HG02642 (cell line): ENCODE data around the gene MTM1.
A peak's percentile ranks its signal among the peaks of the same experiment; 100 is the strongest.

Experiments used
- ATAC-seq: cut with Tn5 transposase; IDR thresholded peaks from one replicate; pipeline ENCODE4 v1.9.1; 2021; ENCODE audit warnings: mild to moderate bottlenecking; ENCODE audit not compliant: unreplicated experiment, poor library complexity

Gene MTM1

GRCh38 chrX:150599226-150599625, 30.8 kb downstream of the MTM1 start:
- no peak for ATAC-seq

DNA sequence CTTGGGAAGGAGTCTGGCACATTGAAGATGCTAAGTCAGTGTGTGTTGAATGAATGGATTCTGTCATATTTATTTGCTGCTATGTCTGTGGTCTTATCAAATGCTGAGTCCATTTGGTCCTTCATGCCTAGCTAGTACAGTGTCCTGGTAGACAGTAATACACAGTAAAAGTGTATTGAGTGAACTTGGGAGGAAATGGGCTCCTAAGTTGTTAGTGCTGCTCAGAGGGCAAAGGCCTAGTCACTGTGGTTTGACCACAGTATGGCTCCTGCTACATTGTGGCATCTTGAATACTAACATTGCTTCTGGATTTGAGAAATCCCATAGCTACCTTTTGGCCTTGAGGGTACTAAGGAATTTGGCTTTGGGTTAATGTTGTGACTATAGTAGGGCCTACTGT, 33.9 kb downstream of the MTM1 start:
- ATAC-seq: no peak

GRCh38 chrX:150602743-150603142, 34.3 kb downstream of the MTM1 start:
- ATAC-seq: no peak

DNA sequence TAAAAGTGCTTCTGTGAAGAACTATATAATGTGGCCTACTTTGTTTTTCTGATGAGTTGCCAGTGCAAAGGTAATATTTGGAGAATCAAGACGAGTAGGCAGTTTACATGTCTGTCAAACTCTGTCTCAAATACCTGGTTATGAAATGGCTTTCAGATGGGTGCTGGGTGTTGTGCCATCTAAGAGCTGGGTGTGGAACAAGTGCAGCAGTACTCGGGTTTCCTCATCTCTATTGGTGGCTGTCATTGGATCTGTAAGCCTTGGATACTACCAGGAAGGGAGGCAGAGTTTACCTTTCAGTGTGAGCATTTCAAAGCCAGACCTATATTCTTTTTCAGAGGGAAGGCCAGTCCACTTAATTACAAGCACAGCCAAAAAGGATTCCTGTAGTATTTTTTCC, 37.2 kb downstream of the MTM1 start:
- no peak for ATAC-seq

DNA sequence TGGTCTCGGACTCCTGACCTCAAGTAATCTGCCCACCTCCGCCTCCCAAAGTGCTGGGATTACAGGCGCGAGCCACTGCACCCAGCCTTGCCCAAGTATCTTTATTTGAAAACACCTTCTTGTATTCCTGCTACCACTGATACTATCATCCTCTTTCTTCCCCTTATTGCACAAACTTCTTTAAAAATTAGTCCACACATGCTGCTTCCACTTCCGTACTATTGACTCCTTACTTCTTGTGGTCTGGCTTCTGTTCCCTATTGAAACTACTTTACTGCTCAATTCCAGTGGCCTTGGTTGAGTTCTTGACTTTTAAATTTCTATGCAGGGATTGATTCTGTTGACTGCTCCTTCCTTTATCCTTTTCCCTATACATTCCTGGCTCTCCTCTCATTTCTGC, 38.8 kb downstream of the MTM1 start:
- no peak for ATAC-seq

- no peak for ATAC-seq
Observed at GRCh38 chrX:150610043-150610442, 41.6 kb downstream of the MTM1 start.

- no peak for ATAC-seq
Observed at GRCh38 chrX:150610446-150610845, 42.0 kb downstream of the MTM1 start.

DNA sequence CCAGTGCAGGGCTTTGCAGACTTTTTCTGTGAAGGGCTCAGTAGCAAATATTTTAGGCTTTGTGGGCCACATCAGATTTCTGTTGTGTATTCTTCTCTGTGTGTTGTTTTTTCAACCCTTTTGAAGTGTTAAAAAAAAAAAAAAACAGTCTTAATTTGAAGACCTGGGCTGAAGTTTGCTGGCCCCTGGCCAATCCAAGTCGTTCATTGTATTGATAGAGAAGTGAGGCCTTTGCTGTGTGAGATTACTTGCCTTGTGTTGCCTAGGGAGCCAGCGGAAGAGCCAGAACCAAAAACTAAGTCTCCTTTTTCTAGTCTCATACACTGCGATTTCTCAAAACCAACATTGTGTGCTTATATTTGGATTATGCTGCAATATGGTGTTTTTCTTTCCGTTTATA, 46.9 kb downstream of the MTM1 start:
- no peak for ATAC-seq

DNA sequence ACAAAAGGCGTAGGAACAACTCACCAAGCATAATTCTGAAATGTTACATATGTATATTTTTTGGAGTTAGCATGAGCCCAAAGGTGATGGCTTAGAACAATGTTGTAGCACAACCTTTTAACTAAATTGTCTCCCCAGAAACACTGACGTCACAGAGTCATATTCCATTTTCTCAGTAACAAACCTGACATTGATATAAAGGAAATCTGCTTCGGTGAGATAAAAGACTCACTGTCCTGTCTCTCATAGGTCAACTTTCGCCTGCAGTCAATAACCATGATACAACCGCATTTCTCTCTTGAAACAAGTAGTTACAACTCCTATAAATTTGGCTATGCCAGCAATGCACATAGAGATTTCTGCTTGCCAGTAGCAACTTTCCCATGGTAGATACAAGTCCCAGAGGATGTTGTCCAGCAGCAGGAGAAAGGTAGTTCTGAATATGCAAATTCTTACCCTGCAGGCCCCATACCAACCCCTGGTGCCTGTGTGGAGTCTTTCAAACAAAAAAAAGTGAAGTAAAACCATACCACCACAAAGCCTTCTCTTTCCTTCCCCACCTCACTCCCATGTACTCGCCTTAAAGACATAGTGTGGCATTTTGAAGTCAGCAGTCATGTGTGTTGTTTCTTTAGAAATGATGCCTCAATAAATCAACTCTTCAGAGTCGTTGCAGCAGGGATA, 47.9 kb downstream of the MTM1 start:
- ATAC-seq: no peak

DNA sequence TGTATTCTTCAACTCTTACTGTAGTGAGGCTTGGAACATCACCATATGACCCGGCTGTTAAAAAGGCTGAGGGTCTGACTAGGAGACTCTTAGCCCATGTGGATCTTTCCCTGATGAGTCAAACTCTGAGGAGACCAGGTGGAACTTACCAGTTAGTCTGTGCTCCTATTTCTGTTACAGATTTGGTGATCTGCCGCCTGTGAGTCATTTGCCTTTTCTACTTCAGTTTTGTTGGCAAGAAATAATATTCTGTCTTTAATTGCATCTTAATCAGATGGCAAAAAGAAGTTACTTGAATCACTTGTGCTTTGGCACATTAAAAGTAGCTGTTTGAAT, 48.4 kb downstream of the MTM1 start:
- ATAC-seq: no peak

DNA sequence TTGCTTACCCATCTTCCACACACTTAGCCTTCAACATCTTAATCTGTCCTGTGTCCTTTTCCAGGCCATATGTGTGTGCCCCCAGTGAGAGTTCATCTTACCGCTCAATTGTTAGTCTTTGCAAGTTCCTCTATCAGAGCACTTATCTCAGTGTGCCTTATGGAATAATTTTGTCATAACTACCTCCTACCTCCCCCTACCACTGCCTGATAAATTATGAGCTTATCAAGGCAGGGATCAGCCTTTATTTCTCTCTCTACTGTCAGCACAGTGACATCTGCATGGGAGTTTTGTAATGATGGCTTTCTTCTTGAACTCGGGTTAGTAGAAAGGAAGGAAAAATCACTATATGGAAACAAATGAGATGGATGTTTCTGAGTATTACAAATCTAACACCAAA, 53.2 kb downstream of the MTM1 start:
- ATAC-seq: no peak

- no peak for ATAC-seq
Observed at GRCh38 chrX:150623583-150623982, 55.2 kb downstream of the MTM1 start.

DNA sequence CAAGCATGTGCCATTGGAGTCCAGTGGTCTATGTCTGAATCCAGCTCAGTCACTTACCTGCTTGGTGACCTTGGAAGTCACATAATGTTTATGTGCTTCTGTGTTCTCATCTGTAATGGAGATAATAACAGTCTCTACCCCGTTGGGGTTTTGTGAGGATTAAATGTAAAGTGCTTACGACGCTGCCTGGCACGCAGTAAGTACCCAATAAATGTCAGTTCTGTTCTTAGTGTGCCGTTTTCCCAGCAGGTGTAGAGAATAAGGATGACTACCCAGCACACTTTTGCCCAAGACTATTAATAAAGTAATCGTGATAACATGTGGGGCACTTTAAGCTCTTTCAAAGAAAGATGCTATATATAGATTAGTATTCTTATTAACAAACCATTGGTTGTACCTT, 56.7 kb downstream of the MTM1 start:
- ATAC-seq: no peak

GRCh38 chrX:150625875-150626274, 57.5 kb downstream of the MTM1 start:
- no peak for ATAC-seq

GRCh38 chrX:150627957-150628356, 59.5 kb downstream of the MTM1 start:
- ATAC-seq: peak; percentile 69

GRCh38 chrX:150635952-150636351, 67.5 kb downstream of the MTM1 start:
- peak; percentile 71 for ATAC-seq

DNA sequence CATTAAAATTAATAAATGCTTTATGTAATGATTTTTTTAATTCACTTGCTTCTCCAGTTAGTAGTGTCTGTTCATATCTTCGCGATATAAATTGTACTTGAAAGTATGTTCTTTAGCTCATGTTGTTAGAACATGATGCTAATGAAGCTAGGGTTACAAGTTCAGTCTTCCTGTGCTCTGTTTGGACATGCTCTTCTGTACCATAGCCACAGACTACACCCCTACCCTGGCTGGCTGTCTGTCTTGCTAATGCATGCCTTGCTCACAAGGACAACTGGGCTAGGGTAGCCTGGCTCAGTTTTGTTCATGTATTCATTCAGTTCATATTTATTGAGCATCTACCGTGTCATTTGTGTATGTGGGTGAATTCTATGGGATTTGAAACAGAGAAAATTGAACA, 74.0 kb downstream of the MTM1 start:
- ATAC-seq: no peak

GRCh38 chrX:150643271-150643670, 74.8 kb downstream of the MTM1 start:
- no peak for ATAC-seq

DNA sequence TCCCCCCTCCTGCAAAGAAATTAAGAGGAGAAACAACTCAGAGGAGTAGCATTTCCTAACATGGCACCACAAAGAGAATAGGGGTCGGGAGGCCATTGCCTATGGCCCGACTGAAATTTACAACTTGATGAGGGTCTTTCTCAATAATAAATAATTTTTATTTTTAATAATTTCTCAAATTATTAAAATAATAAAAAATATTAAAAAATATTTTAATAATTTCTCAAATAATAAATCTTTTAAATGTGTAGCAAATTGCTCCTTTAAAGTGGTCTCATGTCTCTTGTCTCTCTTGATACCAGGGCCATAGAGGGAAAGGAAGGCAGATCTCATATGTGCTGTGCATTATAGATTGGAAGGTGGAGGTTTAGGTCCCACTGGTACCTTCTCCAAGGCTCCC, 75.5 kb downstream of the MTM1 start:
- no peak for ATAC-seq

DNA sequence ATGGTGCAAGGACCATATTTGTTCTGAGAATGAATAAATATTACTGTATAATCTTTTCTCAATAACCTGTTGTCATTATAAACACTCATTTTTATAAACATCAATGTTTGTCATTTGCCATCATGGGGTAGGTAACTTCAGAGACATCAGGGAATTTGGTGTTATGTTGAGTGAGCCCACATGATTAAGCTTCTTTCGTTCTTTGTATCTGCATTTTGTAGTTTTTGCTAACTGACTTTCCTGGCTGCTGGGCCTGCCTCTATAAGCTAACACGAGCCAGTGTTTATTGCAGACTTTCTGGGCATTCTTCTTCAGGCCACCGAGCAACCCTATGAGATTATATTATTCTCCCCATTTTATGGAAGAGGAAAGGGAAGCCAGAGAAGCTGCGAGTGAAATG, 76.0 kb downstream of the MTM1 start:
- no peak for ATAC-seq

DNA sequence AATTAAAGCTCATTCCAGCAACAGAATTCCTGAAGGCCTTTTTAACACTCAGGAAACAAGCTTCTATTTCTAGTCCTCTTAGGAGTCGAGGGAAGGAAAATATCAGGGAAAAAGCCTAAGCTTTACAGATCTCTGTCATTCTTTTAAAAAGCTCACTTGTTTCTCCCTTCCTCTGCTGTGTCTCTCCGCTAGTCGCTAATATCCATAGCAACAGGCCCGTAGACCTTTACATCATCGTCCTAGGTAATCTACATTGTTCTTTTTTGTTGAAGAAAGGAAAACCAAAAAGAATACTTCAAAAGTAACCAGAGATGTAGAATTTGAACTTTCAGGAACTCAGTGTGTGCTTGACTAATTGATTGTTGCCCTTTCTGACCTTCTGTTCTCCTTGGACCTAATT, 78.9 kb downstream of the MTM1 start:
- no peak for ATAC-seq

DNA sequence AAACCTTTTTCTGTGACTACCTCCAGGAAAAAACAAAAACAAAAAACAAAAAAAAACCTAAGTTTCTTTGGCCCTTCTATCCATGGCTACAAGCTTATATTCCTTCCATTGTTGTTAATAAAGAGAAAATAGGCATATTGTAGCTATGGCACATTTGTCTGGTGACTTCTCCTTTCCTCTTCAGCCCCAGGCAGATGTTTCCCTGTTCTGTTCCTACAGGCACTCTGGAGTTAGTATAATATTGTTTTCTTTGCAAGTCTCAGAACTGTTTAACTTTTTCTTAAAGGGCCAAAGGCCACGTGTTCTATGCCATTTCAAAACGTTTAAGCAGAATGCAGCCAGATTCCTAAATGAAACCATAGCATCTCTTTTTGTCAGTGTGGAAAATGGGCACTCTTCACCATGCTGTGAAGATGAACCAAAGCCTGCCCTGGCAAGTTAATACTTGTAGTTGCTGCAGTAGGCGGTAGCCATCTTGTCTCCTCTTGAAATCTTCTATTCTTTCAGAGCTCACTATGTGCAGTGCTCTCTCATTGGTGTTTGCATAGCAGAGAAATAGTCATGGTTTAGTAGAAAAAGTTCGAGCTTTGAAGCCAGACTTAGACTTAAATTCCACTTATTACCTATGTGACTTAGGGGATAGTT, 80.0 kb downstream of the MTM1 start:
- ATAC-seq: no peak
